Parathyroid adenoma (tissue), 2 donors: ENCODE measurements around the gene CASP3.

Source experiments
- H2AFZ ChIP-seq: fragments of 300-600 bp; sonication (generic); one replicate; pipeline ENCODE4 v1.7.0; 2017; ENCODE audit warnings: antibody characterized with exemption, mild to moderate bottlenecking
- H3K27ac ChIP-seq: fragments of 300-600 bp; sonication (generic); one replicate; pipeline ENCODE4 v1.7.0; 2017
- H3K27me3 ChIP-seq: fragments of 300-600 bp; sonication (generic); one replicate; pipeline ENCODE4 v1.7.0; 2017; ENCODE audit warnings: low read length; ENCODE audit not compliant: control insufficient read depth, insufficient read depth
- H3K36me3 ChIP-seq: fragments of 300-600 bp; sonication (generic); one replicate; pipeline ENCODE4 v1.7.0; 2017; ENCODE audit warnings: low read length; ENCODE audit not compliant: control insufficient read depth, insufficient read depth
- H3K4me1 ChIP-seq: fragments of 300-600 bp; sonication (generic); one replicate; pipeline ENCODE4 v1.7.0; 2017; ENCODE audit warnings: control low read depth
- H3K4me2 ChIP-seq: fragments of 300-600 bp; sonication (generic); one replicate; pipeline ENCODE4 v1.7.0; 2017; ENCODE audit warnings: low read length
- H3K4me3 ChIP-seq: fragments of 300-600 bp; sonication (generic); one replicate; pipeline ENCODE4 v1.7.0; 2017; ENCODE audit warnings: low read depth, low read length
- H3K79me2 ChIP-seq: fragments of 300-600 bp; sonication (generic); one replicate; pipeline ENCODE4 v1.7.0; 2017; ENCODE audit warnings: control low read depth
- H3K9ac ChIP-seq: fragments of 300-600 bp; sonication (generic); one replicate; pipeline ENCODE4 v1.7.0; 2017; ENCODE audit warnings: mild to moderate bottlenecking
- H3K9me3 ChIP-seq: fragments of 300-600 bp; sonication (generic); one replicate; pipeline ENCODE4 v1.7.0; 2017; ENCODE audit warnings: low read length; ENCODE audit not compliant: control insufficient read depth
- CTCF ChIP-seq: fragments of 300-600 bp; sonication (generic); IDR thresholded peaks from one replicate; pipeline ENCODE4 v1.7.0; 2017; ENCODE audit warnings: antibody characterized with exemption, mild to moderate bottlenecking
- donor health status: primary hyperparathyroidism.

Gene CASP3

GRCh38 chr4:184693056-184693455, 43.8 kb upstream of the CASP3 start:
- no peak overlapping the region for H3K9ac ChIP-seq
- no peaks in the 10 kb centered on the region for H3K27me3 ChIP-seq
- no peaks in the 10 kb centered on the region for H3K79me2 ChIP-seq
- H3K9me3 ChIP-seq = no peaks in the 10 kb centered on the region
- no peak overlapping the region for H3K27ac ChIP-seq
- TF ChIP-seq CTCF = no peak
- H2AFZ ChIP-seq = no peak overlapping the region
- no peak overlapping the region for H3K4me3 ChIP-seq
- H3K4me1 ChIP-seq = no peaks in the 10 kb centered on the region
- H3K4me2 ChIP-seq = no peak overlapping the region
- no peaks in the 10 kb centered on the region for H3K36me3 ChIP-seq

GRCh38 chr4:184689681-184690080, 40.4 kb upstream of the CASP3 start:
- H3K4me3 ChIP-seq = no peak overlapping the region
- H3K4me1 ChIP-seq = no peaks in the 10 kb centered on the region
- H3K27me3 ChIP-seq = no peaks in the 10 kb centered on the region
- H3K4me2 ChIP-seq = no peak overlapping the region
- no peaks in the 10 kb centered on the region for H3K79me2 ChIP-seq
- H3K27ac ChIP-seq = no peak overlapping the region
- no peak overlapping the region for H2AFZ ChIP-seq
- H3K9ac ChIP-seq = no peak overlapping the region
- no peaks in the 10 kb centered on the region for H3K36me3 ChIP-seq
- H3K9me3 ChIP-seq = no peaks in the 10 kb centered on the region
- no peak for TF ChIP-seq CTCF

- H3K9me3 ChIP-seq = no peaks in the 10 kb centered on the region
- H3K36me3 ChIP-seq = no peaks in the 10 kb centered on the region
- H3K79me2 ChIP-seq = no peaks in the 10 kb centered on the region
- no peaks in the 10 kb centered on the region for H3K4me1 ChIP-seq
- no peak overlapping the region for H2AFZ ChIP-seq
- H3K4me2 ChIP-seq = no peak overlapping the region
- no peaks in the 10 kb centered on the region for H3K27me3 ChIP-seq
- no peak for TF ChIP-seq CTCF
- H3K9ac ChIP-seq = no peak overlapping the region
- H3K4me3 ChIP-seq = no peak overlapping the region
- no peak overlapping the region for H3K27ac ChIP-seq
Observed at GRCh38 chr4:184688447-184688846, 39.2 kb upstream of the CASP3 start.

GRCh38 chr4:184688005-184688404, 38.8 kb upstream of the CASP3 start:
- Histone ChIP-seq H3K4me1 (no peaks in the 10 kb centered on the region), H2AFZ (no peak overlapping the region), H3K27ac (no peak overlapping the region), H3K9me3 (no peaks in the 10 kb centered on the region), H3K27me3 (no peaks in the 10 kb centered on the region), H3K36me3 (no peaks in the 10 kb centered on the region), H3K79me2 (no peaks in the 10 kb centered on the region), H3K4me2 (no peak overlapping the region), H3K9ac (no peak overlapping the region), H3K4me3 (no peak overlapping the region)
- no peak for TF ChIP-seq CTCF

- Histone ChIP-seq H3K79me2 (no peaks in the 10 kb centered on the region), H3K9me3 (no peaks in the 10 kb centered on the region), H3K27me3 (no peaks in the 10 kb centered on the region), H3K36me3 (no peaks in the 10 kb centered on the region), H3K9ac (no peak overlapping the region), H3K4me2 (no peak overlapping the region), H3K4me3 (no peak overlapping the region), H2AFZ (no peak overlapping the region), H3K4me1 (no peaks in the 10 kb centered on the region), H3K27ac (no peak overlapping the region)
- TF ChIP-seq CTCF = no peak
Observed at GRCh38 chr4:184684491-184685189, 35.4 kb upstream of the CASP3 start.
